B cell (primary cell): Measurements from ENCODE around the gene GABRG2. TPM values are rescaled to one million over a fixed set of nuclear protein-coding genes. Genes with fewer than 3 reads are reported as not detected.

Experiments
- ATAC-seq: fragments of 200-7000 bp; cut with Tn5 transposase; one replicate; pipeline ENCODE4 v1.10.0; 2021; ENCODE audit warnings: low read depth, mild to moderate bottlenecking, moderate number of reproducible peaks, moderate library complexity
- CTCF ChIA-PET: fragments of 350-600 bp; sonication (Branson Sonifier 250); formaldehyde crosslinking; loops from one replicate; lab custom pipeline; 2021; ENCODE audit warnings: antibody characterized with exemption, inconsistent platforms; lab: Charles Lee
- POLR2A ChIA-PET: fragments of 350-600 bp; sonication (Branson Sonifier 250); formaldehyde crosslinking; loops from one replicate; lab custom pipeline; 2021; ENCODE audit warnings: antibody characterized with exemption; lab: Charles Lee
- DNase-seq: peaks from one replicate; pipeline ENCODE4 v3.0.0; 2013
- H2AFZ ChIP-seq: 2 replicates; pipeline ENCODE4 v1.6.1; 2012; ENCODE audit warnings: mild to moderate bottlenecking, low read depth, low read length; ENCODE audit not compliant: insufficient read depth, poor library complexity, severe bottlenecking
- H3K27ac ChIP-seq, 2 donors: 1 replicate in 1 of 2; 2 replicates in 1 of 2; pipeline ENCODE4 v1.5.1; 2012 to 2013; ENCODE audit warnings: low read length in 2 of 2, mild to moderate bottlenecking in 2 of 2, moderate library complexity in 1 of 2
- H3K27me3 ChIP-seq, 4 experiments: fragments of 200-600 bp in 1 of 4; sonication (generic) in 1 of 4; replicated peaks in 1 of 4; 1 replicate in 2 of 4; 2 replicates in 2 of 4; pipeline versions ENCODE4 v1.6.1 to v1.7.0; 2013 to 2016; ENCODE audit warnings: low read length in 3 of 4, mild to moderate bottlenecking in 2 of 4, mixed read lengths in 1 of 4, moderate library complexity in 1 of 4; ENCODE audit not compliant: insufficient read depth in 4 of 4, control insufficient read depth in 3 of 4; ENCODE audit errors: control extremely low read depth in 1 of 4
- H3K36me3 ChIP-seq, 2 experiments: replicated peaks in 1 of 2; 1 replicate in 1 of 2; 2 replicates in 1 of 2; pipeline versions ENCODE4 v1.6.1 to v1.7.1; 2013; ENCODE audit warnings: low read length in 1 of 2; ENCODE audit not compliant: insufficient read depth in 2 of 2, control insufficient read depth in 1 of 2; ENCODE audit errors: control extremely low read depth in 1 of 2, extremely low read depth in 1 of 2
- H3K4me1 ChIP-seq, 2 donors: fragments of 200-600 bp in 1 of 2; sonication (generic) in 1 of 2; 1 replicate in 1 of 2; 2 replicates in 1 of 2; pipeline versions ENCODE4 v1.5.1 to v1.6.1; 2013 to 2017; ENCODE audit warnings: low read length in 2 of 2; ENCODE audit not compliant: control insufficient read depth in 2 of 2, insufficient read depth in 2 of 2
- H3K4me2 ChIP-seq: replicated peaks from 2 replicates; pipeline ENCODE3; 2012; ENCODE audit warnings: mild to moderate bottlenecking, low read depth, low read length; ENCODE audit not compliant: poor library complexity, severe bottlenecking
- H3K4me3 ChIP-seq, 5 experiments: fragments of 200-600 bp in 1 of 5; sonication (generic) in 1 of 5; 1 replicate in 3 of 5; 2 replicates in 2 of 5; pipeline versions ENCODE4 v1.5.1 to v1.7.0; 2011 to 2016; ENCODE audit warnings: low read length in 4 of 5, mild to moderate bottlenecking in 4 of 5, low read depth in 2 of 5, control low read depth in 1 of 5, moderate library complexity in 1 of 5; ENCODE audit not compliant: insufficient read depth in 1 of 5; ENCODE audit errors: control extremely low read depth in 1 of 5, extremely low read depth in 1 of 5
- H3K79me2 ChIP-seq: fragments of 200-600 bp; sonication (generic); one replicate; pipeline ENCODE4 v1.6.0; 2016; ENCODE audit warnings: low read length; ENCODE audit not compliant: control insufficient read depth, insufficient read depth
- H3K9ac ChIP-seq: fragments of 200-600 bp; sonication (generic); 2 replicates; pipeline ENCODE4 v1.6.1; 2017; ENCODE audit warnings: mild to moderate bottlenecking, low read length, moderate library complexity
- H3K9me3 ChIP-seq, 3 donors: one replicate each; pipeline versions ENCODE4 v1.6.1 to v1.7.1; 2013; ENCODE audit warnings: low read length in 2 of 3; ENCODE audit not compliant: control insufficient read depth in 2 of 3, insufficient read depth in 1 of 3; ENCODE audit errors: control extremely low read depth in 1 of 3
- H4K20me1 ChIP-seq: 2 replicates; pipeline ENCODE4 v1.6.0; 2012; ENCODE audit warnings: mild to moderate bottlenecking, low read length; ENCODE audit not compliant: insufficient read depth, control insufficient read depth, poor library complexity, severe bottlenecking
- H3K27ac Mint-ChIP-seq: one replicate; pipeline ENCODE4 v1.8.0; 2021; ENCODE audit warnings: mixed read lengths
- H3K27me3 Mint-ChIP-seq: one replicate; pipeline ENCODE4 v1.8.0; 2021; ENCODE audit warnings: mixed read lengths
- H3K4me1 Mint-ChIP-seq: one replicate; pipeline ENCODE4 v1.8.0; 2021; ENCODE audit warnings: mixed read lengths
- H3K4me3 Mint-ChIP-seq: one replicate; pipeline ENCODE4 v1.8.0; 2021; ENCODE audit warnings: mixed read lengths
- H3K9me3 Mint-ChIP-seq: one replicate; pipeline ENCODE4 v1.8.0; 2022; ENCODE audit warnings: mixed read lengths; ENCODE audit not compliant: insufficient read depth
- CTCF ChIP-seq: fragments of 200-600 bp; IDR thresholded peaks from one replicate; pipeline ENCODE4 v1.8.0; 2022; ENCODE audit warnings: antibody characterized with exemption, mild to moderate bottlenecking
- EZH2 ChIP-seq: IDR thresholded peaks from 2 replicates; pipeline ENCODE4 v1.6.1; 2012; ENCODE audit warnings: borderline replicate concordance, low read depth, mild to moderate bottlenecking, moderate library complexity, low read length; ENCODE audit not compliant: insufficient read depth, poor library complexity, severe bottlenecking
- WGBS: methylation state at CpG from one replicate; pipeline ENCODE4 v1.1.5; 2013; ENCODE audit warnings: missing lambda C conversion rate; ENCODE audit not compliant: insufficient coverage; 5-methylcytosine and 5-hydroxymethylcytosine counted together
- intact Hi-C: fragments of 100-400 bp; cut with micrococcal nuclease; formaldehyde crosslinking; loops from one replicate; pipeline ENCODE4 v1.10.0; 2022
- polyA plus RNA-seq: library from polyadenylated mRNA; depleted of rRNA; stranded (reverse); fragments of >200 nt; gene quantifications from 2 replicates; pipeline ENCODE4 v1.2.3, GENCODE V29; 2012
- total RNA-seq, 2 donors: library from RNA; stranded (reverse); fragments of 120-200 nt in 1 of 2; gene quantifications; 1 replicate in 1 of 2; 2 replicates in 1 of 2; pipeline versions ENCODE4 v1.2.3 to v1.2.4, GENCODE V29; 2013 to 2022

The GABRG2 gene
- total and polyA plus RNA-seq, 2 donors (not counting 1 experiment from before 2014, with no cell fraction given) = not detected

- Histone ChIP-seq H4K20me1 (no peaks in the 10 kb centered on the region), H3K4me2 (no peak overlapping the region), H3K4me3 (no peak overlapping the region), H3K79me2 (no peaks in the 10 kb centered on the region), H3K9me3 (peaks cover 0 to 4% (median 0%) of the 10 kb centered on the region in 3 donors), H3K9ac (no peak overlapping the region), H3K36me3 (no peaks in the 10 kb centered on the region), H2AFZ (no peak overlapping the region), H3K27ac (no peak overlapping the region), H3K27me3 (no peaks in the 10 kb centered on the region), H3K4me1 (no peaks in the 10 kb centered on the region)
- POLR2A ChIA-PET = no interaction called here
- DNase-seq (no peak), ATAC-seq (no peak)
- Mint-ChIP-seq H3K27me3 (no peaks in the 10 kb centered on the region), H3K4me3 (no peak overlapping the region), H3K9me3 (no peaks in the 10 kb centered on the region), H3K4me1 (no peaks in the 10 kb centered on the region), H3K27ac (no peak overlapping the region)
- TF ChIP-seq CTCF = no peak
- TF ChIP-seq EZH2 = no peak
- WGBS = 0% methylated on average over 1 of the region's 6 CpGs
- intact Hi-C loops = no loop called here
- CTCF ChIA-PET = no interaction called here
Measured at GRCh38 chr5:162174358-162174974, 106.9 kb downstream of the GABRG2 start.

DNA sequence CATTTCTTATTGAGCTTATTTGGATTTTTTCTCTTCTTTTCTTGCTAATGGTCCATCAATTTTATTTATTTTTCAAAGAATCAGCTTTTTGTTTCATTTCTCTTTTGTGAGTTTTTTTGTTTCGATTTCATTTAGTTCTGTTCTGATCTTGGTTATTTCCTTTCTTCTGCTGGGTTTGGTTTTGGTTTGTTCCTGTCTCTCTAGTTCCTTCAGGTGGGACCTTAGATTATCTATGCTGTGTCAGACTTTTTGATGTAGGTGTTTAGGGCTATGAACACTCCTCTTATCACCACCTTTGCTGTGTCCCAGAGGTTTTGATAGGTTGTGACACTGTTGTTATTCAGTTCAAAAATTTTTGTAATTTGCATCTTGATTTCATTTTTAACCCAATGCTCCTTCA is 119.8 kb downstream of the GABRG2 start:
- TF ChIP-seq CTCF (no peak), EZH2 (no peak)
- Histone ChIP-seq H3K4me1 (no peaks in the 10 kb centered on the region), H3K79me2 (no peaks in the 10 kb centered on the region), H3K27me3 (no peaks in the 10 kb centered on the region), H4K20me1 (no peaks in the 10 kb centered on the region), H3K27ac (no peak overlapping the region), H3K9ac (no peak overlapping the region), H3K36me3 (no peaks in the 10 kb centered on the region), H3K4me2 (no peak overlapping the region), H2AFZ (no peak overlapping the region), H3K4me3 (no peak overlapping the region), H3K9me3 (peaks cover 0 to 7% (median 0%) of the 10 kb centered on the region in 3 donors)
- Mint-ChIP-seq H3K9me3 (peaks cover 3% of the 10 kb centered on the region), H3K4me1 (no peaks in the 10 kb centered on the region), H3K27me3 (no peaks in the 10 kb centered on the region), H3K27ac (no peak overlapping the region), H3K4me3 (no peak overlapping the region)
- no CpG with 5 or more reads among the region's 1 CpG for WGBS
- DNase-seq (no peak), ATAC-seq (no peak)
- POLR2A ChIA-PET = no interaction called here
- intact Hi-C loops = no loop called here
- CTCF ChIA-PET = no interaction called here
